Measurements from ENCODE around the gene INSIG2.

The INSIG2 gene

DNA sequence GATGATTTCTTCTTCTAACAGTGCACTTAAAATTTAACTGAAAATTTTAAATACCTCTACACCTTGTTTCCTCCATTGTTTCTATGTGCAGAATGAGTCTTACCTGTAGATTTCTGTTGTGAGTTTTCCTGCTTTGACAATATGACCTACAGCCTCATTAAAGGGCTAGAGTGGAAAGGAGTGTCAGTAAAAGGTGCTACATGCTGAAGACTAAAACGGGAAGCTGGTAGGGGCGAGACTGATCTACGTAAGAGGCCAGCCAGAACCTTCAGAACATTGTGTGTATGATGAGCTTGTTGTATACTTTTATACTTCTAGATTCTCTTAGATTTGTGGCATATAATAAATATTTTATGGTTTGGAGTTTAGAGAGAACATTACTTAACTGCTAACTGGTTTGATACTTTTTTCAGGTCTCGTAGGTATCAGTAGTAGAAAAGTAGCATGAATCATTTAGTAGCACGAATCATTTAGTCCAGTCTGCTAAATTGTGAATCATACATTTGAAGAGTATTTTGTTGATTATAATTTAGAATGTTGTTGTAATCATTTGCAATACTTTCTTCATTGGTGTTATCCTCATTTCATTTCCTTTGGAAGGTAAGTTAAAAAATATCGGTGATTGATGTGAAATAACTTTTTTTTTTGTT lies 14.3 kb downstream of the INSIG2 start:
- no peak for DNase-seq (ENCODE audit: low spot score)

DNA sequence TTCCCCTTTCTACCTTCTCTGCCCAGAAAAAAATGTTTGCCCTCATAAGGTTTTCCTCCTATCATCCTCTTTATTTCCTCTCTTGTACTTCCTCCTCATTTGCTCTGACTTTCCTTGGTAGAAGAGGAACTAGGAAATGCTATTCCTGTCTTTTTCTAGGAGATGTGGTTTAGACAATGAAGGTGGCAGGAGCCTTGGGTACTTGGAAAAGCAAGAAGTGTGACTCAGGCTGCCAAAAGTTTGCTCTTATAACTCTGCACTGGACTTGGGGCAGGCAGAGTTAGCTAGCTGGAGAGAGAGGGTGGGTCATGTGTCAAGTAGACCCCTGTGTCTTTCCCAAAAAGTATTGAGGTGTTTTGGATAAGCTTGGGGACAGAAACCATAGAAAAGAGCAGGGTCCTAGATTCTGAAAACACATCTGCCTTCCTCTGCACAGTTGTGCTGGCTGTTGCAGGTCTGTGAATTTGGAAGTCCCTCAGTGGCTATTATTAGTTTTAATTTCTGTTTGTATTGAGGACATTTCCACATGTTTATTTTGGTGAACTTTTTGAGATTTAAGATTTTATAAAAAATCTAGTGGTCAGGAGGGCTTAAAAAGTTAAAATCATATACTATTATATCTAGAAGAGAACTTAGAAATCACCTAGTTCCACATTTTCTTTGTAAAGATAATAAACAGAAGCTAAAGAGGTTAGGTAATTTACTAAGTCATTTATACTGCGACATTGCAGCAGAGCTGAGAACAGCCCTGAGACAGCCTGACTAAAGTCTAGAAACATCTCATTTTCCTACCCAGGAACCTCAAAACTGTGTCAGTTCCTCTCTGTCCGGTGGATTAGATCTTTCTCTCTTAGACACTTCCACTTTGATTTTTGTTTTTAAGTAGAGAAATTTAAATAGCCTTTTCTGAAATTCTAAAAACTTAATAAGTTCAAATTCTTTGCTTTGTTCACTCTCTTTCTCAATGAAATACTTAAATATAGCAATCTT lies 16.0 kb downstream of the INSIG2 start:
- no peak for DNase-seq (ENCODE audit: low spot score)

DNA sequence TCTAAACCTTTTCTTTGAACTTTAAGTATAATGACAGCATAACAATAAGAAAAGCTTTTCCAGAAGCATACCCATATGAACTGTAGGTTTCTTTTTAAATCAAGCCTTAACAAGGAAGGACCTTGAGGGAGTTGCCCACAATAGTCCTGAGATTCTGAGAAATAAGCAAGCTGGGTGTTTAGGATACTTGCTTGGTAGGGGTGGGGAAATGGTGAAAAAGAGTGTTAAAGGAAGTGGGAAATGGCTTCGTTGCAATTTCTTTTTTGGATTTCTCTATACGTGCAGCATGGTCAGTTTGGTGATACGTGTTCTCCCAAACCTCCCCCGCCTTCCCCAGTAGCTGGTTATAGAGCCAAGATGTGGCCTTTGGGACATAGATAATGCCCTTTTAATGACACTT lies 17.2 kb downstream of the INSIG2 start:
- no peak for DNase-seq (ENCODE audit: low spot score)

- DNase-seq (ENCODE audit: low spot score): no peak
These were observed 18.7 kb downstream of the INSIG2 start for GRCh38 chr2:118106926-118107325.

DNA sequence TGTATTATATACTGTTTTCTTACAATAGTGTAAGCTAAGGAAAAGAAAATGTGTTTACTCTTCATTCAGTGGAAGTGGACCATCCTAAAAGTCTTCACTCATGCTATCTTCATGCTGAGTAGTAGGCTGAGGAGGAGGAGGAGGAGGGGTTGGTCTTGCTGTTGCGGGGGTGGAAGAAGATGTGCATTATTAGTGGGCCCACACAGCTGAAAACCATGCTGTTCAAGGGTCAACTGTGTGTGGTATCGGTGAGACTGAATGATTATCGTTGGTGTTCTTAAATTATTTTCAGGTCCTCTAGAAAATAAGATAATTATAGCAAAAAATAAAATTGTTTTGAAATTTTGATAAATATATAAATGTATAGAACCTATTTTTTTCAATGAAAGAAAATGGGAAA lies 22.0 kb downstream of the INSIG2 start:
- DNase-seq (ENCODE audit: low spot score): no peak

- no peak for DNase-seq (ENCODE audit: low spot score)
These were observed 22.7 kb downstream of the INSIG2 start for GRCh38 chr2:118110991-118111390.

- DNase-seq (ENCODE audit: low spot score): no peak
These were observed 24.6 kb downstream of the INSIG2 start for GRCh38 chr2:118112771-118113334.

- no peak for DNase-seq (ENCODE audit: low spot score)
These were observed 26.6 kb downstream of the INSIG2 start for GRCh38 chr2:118114863-118115262.

GRCh38 chr2:118115761-118116160 lies 27.5 kb downstream of the INSIG2 start:
- DNase-seq (ENCODE audit: low spot score): no peak

DNA sequence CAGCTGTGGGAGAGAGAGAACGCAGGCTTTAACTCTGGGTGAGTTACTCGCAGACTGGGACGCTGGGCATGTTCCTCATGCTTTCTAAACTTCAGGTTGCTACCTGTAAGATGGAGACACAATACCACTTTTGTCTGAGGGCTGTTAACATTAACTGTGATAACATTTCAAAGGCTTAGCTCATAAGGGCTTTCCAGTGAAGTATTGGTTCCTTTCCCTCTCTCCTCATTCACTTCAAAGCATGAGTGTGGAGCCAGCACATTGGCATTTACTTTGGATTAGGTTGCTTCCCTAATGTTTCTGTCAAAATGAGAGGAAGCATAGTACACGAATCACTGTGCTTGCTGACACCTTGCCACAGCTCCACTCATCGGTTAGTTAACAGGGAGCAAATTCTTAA lies 30.2 kb downstream of the INSIG2 start:
- DNase-seq (ENCODE audit: low spot score): no peak

DNA sequence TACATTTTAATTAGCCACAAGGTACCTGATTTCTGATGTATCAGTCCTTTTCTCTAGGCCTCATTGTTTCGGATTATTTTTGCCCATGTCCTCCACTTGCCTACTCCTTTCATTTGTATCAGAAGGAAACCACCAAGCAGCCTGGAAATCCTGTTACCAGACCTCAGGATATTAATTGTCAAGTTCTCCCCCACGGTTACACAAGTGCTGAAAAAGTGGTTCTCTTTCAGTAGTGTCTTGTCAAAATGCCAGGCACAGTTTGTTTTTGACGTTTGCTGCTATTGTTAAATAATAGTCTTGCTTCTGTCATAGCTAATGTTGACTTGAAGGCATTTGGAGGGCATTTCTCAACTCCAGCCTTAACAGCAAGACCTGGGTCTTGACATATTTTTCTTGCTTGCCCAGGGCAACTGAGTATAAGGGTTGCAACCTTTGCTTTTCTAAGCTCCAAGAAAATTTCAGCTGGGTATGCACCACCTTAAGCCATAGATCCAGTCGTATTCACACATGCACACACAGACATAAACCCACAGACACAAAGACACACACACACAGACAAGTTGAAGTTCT lies 31.0 kb downstream of the INSIG2 start:
- no peak for DNase-seq (ENCODE audit: low spot score)

- no peak for DNase-seq (ENCODE audit: low spot score)
These were observed 31.6 kb downstream of the INSIG2 start for GRCh38 chr2:118119761-118120400.

- no peak for DNase-seq (ENCODE audit: low spot score)
These were observed 32.1 kb downstream of the INSIG2 start for GRCh38 chr2:118120401-118120780.

DNA sequence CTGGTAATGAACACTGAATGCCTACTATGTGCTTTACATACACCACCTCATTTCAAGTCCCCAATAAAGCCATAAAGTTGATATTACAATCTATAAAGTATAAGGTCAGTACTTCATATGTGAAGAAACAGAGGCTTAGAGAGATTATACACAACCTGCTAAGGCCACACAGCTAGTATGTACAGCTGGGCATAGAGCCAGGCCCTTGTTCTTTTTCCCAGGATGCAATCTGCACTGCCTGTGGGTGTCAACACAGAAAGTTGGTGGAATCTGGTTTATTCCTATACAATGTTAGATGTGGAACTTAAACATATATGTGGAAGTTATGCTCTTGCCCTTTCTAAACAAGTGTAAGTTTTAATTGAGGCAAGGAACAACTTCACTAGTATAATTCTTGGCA lies 32.8 kb downstream of the INSIG2 start:
- DNase-seq (ENCODE audit: low spot score): no peak

DNA sequence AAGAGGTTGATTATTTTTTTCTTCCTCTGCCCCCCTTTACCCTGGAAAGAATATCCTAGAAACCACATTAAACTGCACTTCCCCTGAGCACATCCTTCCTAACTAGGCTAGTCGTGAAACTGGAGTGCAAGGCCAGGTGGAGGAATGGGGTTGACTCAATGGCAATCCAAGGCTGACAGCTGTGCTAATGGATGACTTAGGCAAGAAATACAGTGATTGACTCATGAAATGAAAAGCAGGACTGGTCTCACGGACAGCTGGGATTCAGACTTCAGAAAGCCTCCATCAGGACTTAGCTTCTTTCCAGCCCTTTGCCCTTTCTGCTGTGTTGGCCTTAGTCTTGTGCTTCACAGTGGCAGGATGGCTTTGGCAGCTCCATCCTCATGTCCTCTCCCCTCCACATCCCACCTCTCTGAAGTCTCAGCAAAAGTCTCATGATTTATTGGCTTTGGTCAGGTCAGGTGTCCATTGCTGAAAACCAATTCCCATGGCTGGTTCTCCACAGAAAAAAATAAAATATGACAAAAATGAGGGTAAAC lies 33.8 kb downstream of the INSIG2 start:
- no peak for DNase-seq (ENCODE audit: low spot score)

DNA sequence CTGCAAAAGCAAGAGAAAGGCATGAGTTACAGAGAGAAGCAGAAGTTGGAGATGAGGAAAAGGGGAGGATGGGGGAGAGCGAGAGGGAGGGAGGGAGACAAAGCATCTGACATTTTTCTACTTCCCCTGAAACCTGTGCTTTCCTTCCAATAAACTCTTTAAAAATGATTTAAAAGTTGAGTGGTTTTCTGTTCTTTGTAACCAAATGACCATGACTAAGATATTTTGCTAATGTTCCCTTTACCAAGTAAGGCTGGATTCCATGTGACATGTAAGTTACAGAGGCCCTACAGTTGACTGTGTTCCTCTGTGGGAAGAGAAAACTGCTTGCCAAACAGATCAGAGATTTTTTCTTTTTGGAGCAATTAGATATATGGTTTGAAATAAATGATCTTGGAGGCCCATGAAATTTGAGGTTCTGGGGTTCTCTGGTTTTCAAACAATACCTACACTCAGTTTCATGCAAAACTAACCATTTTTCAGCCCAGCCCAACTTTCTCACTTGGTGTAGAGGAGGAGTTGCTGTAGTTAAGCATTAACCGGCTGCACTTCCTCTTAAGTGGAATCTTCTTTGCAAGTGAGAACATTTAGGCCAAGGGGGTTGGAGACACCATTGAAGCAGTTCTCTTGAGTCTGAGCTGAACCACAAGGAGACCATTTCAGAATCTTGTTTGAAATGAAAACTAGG lies 34.5 kb downstream of the INSIG2 start:
- no peak for DNase-seq (ENCODE audit: low spot score)

DNA sequence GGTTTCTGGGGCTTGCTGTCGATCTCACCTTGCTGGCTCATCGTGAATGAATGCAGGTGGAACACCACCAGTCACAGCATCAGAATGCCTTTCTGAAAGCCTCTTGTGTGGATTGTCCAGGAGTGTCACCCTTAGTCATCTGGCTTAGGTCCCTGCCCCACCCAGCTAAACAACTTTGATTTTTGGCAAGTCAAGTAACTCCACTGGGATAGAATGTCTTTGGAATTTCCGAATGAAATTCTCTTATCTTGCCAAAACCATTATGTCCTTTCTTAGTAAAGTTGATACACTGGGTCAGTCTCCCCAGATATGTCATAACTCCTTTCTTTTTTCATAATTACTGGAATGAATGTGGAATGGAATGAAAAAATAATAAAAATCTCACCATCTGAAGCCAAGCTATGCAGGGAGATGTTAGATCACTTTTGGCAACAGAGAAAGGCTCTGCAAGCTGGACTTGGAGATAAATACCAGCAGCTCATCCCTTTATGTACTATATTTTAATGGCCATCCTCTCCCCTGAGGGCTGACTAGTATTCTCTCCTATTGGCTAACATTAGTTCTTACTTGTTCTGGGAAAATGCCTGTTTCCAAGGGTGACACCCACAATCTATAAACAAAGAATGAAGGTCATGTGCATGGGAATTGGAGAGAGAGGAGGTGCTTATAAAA lies 35.4 kb downstream of the INSIG2 start:
- no peak for DNase-seq (ENCODE audit: low spot score)

DNA sequence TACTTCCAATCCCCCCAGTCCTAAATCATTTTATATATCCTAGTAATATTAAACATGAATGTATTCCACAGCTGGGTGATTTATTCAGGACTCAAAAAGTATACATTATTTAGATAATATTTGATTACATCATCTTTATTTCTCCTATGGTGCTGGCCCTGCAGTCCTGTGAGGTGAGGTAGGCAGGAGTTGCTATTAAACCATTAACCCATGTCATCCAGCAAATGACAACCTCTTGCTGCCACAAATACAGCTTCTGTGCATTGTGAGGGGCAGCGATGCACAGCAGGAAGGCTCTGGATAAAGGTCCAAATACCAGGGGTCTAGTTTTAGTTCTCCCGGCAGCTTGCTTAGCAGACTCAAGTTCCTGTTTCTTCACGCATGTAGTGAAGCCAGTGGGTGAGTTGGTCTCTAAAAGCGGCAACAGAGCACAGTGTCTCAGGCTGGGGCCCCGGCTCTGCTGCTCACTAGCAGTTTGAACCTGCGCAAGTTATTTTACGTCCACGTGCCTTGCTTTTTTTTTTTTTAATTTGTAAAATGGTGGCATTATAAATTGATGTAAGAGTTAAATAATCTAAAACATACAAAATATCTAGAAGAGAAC lies 36.1 kb downstream of the INSIG2 start:
- DNase-seq (ENCODE audit: low spot score): peak; percentile 19

- no peak for DNase-seq (ENCODE audit: low spot score)
These were observed 39.0 kb downstream of the INSIG2 start for GRCh38 chr2:118127250-118127649.

DNA sequence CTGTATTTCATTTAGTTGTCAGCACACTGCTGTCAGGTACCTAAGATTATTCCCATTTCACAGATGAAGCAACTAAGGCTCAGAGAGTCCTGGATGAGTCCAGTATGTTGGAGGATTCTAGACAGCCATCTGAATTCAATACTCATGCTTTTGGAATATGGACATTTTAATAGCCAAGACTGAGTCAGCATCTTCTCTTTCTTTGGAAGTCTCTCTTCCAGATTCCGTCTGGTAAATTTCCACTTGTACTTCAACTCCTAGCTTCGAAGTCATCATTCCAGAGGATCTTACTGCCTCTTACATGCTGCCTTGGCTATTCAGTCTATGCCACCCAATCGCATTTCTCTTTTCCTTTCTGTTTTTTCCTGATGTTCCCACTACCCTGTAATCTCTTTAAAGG lies 40.6 kb downstream of the INSIG2 start:
- DNase-seq (ENCODE audit: low spot score): no peak
